HG02981 (cell line): ENCODE results near the gene SOHLH1.
"Not testable (repeated sequence)": the region's sequence is repeated elsewhere in the genome, so short reads cannot be mapped to it uniquely, and the experiment has no call there.

Source experiments
- ATAC-seq: cut with Tn5 transposase; IDR thresholded peaks from one replicate; pipeline ENCODE4 v1.9.1; 2021; ENCODE audit warnings: mild to moderate bottlenecking, moderate library complexity; ENCODE audit not compliant: unreplicated experiment

Gene SOHLH1

GRCh38 chr9:135680056-135680455 lies 19.2 kb downstream of the SOHLH1 start:
- ATAC-seq = no peak

GRCh38 chr9:135678236-135679017 lies 20.9 kb downstream of the SOHLH1 start:
- ATAC-seq = no peak

GRCh38 chr9:135677641-135678168 lies 21.6 kb downstream of the SOHLH1 start:
- ATAC-seq = no peak

- no peak for ATAC-seq
Measured at GRCh38 chr9:135676891-135677290, 22.4 kb downstream of the SOHLH1 start.

- no peak for ATAC-seq
Measured at GRCh38 chr9:135674977-135675376, 24.3 kb downstream of the SOHLH1 start.

GRCh38 chr9:135673941-135674340 lies 25.3 kb downstream of the SOHLH1 start:
- no peak for ATAC-seq

- ATAC-seq = not testable (repeated sequence)
Measured at GRCh38 chr9:135672786-135673185, 26.5 kb downstream of the SOHLH1 start.

- ATAC-seq = no peak
Measured at GRCh38 chr9:135671591-135672041, 27.7 kb downstream of the SOHLH1 start.

GRCh38 chr9:135670721-135671590 lies 28.3 kb downstream of the SOHLH1 start:
- ATAC-seq = no peak

GRCh38 chr9:135669616-135670285 lies 29.5 kb downstream of the SOHLH1 start:
- no peak for ATAC-seq

GRCh38 chr9:135669018-135669417 lies 30.3 kb downstream of the SOHLH1 start:
- not testable (repeated sequence) for ATAC-seq

GRCh38 chr9:135667463-135668001 lies 31.7 kb downstream of the SOHLH1 start:
- ATAC-seq = no peak

GRCh38 chr9:135666534-135667462 lies 32.5 kb downstream of the SOHLH1 start:
- no peak for ATAC-seq

GRCh38 chr9:135665795-135666189 lies 33.5 kb downstream of the SOHLH1 start:
- no peak for ATAC-seq

GRCh38 chr9:135664801-135665794 lies 34.2 kb downstream of the SOHLH1 start:
- ATAC-seq = no peak

GRCh38 chr9:135664266-135664665 lies 35.0 kb downstream of the SOHLH1 start:
- ATAC-seq = no peak

- ATAC-seq = no peak
Measured at GRCh38 chr9:135663857-135664256, 35.4 kb downstream of the SOHLH1 start.

GRCh38 chr9:135663451-135663770 lies 35.9 kb downstream of the SOHLH1 start:
- no peak for ATAC-seq
